ENCODE results near the gene REG1A. TPM values are rescaled to one million over a fixed set of nuclear protein-coding genes. Genes with fewer than 3 reads are reported as not detected.

REG1A gene
- total RNA-seq, 1 experiment from 2014 or later = not detected

GRCh38 chr2:79114797-79115494 lies 5.3 kb upstream of the REG1A start:
- no peak for DNase-seq
- H3K27me3 Mint-ChIP-seq (ENCODE audit: unreplicated experiment) = no peaks in the 10 kb centered on the region
- no peak overlapping the region for H3K27ac Mint-ChIP-seq (ENCODE audit: unreplicated experiment)
- CTCF ChIA-PET = interaction anchor here (0.9 kb wide), 1 partner anchor 12 kb away, joined by 3 read pairs; no protein-coding TSS in a partner anchor
- no peaks in the 10 kb centered on the region for H3K36me3 Mint-ChIP-seq (ENCODE audit: insufficient read depth, unreplicated experiment)
- no peaks in the 10 kb centered on the region for H3K4me1 Mint-ChIP-seq (ENCODE audit: low read depth, unreplicated experiment)
- intact Hi-C loops (cut with micrococcal nuclease; ENCODE audit: unreplicated experiment) = no loop called here
- no peak overlapping the region for H3K4me3 Mint-ChIP-seq (ENCODE audit: low read depth, unreplicated experiment)
- BruUV-seq (replicated peaks) = no TSS peak
- TF ChIP-seq, protein P1, sequence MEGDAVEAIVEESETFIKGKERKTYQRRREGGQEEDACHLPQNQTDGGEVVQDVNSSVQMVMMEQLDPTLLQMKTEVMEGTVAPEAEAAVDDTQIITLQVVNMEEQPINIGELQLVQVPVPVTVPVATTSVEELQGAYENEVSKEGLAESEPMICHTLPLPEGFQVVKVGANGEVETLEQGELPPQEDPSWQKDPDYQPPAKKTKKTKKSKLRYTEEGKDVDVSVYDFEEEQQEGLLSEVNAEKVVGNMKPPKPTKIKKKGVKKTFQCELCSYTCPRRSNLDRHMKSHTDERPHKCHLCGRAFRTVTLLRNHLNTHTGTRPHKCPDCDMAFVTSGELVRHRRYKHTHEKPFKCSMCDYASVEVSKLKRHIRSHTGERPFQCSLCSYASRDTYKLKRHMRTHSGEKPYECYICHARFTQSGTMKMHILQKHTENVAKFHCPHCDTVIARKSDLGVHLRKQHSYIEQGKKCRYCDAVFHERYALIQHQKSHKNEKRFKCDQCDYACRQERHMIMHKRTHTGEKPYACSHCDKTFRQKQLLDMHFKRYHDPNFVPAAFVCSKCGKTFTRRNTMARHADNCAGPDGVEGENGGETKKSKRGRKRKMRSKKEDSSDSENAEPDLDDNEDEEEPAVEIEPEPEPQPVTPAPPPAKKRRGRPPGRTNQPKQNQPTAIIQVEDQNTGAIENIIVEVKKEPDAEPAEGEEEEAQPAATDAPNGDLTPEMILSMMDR (IDR thresholded peaks at IDR 0.05; ENCODE audit: unreplicated experiment) = no peak
- H3K9me3 Mint-ChIP-seq (ENCODE audit: low read depth, unreplicated experiment) = peaks cover 13% of the 10 kb centered on the region

DNA sequence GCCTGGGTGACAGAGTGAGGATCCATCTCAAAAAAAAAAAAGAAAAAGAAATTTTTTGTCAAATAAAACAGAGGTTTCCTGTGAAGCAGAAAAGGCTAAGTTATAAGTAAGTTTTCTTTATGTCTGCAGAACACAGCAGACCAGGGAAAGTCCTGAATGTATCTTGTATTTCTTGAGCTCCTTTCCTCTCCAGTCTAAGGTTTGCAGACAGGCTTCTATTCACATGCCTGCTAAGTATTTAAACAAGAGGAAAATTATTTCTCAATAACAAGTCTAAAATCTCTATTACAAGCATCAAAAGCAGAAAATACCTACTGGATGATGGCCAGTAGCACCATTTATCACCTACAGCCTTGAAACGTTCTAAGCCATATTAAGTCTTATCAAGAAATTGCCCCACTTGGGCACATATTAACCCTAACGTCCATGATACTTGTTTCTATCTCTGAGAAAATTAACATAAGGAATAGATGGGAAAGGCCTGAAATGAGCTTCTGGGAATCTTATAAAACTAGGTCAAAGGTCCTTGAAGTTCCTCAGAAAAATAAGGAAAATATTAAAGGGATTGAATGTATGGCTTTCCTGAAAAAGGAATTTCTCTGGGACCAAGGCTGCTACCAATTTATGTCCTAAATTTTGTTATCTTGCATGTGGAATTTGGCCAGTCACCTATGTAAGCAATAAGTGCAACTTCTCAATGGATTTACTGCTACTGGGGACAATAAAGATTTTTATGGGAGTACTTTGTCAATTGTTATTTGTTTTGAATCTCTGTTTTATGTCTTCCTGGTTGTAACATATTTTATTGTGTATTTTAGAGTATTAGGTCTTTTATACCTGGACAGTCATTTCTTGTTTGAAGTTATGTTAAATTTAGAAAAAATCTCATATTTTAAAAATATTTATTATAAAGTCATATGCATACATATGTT lies 3.0 kb upstream of the REG1A start:
- CTCF ChIA-PET = no interaction called here
- H3K9me3 Mint-ChIP-seq (ENCODE audit: low read depth, unreplicated experiment) = peaks cover 16% of the 10 kb centered on the region
- no TSS peak for BruUV-seq (replicated peaks)
- no peaks in the 10 kb centered on the region for H3K36me3 Mint-ChIP-seq (ENCODE audit: insufficient read depth, unreplicated experiment)
- H3K4me1 Mint-ChIP-seq (ENCODE audit: low read depth, unreplicated experiment) = no peaks in the 10 kb centered on the region
- intact Hi-C loops (cut with micrococcal nuclease; ENCODE audit: unreplicated experiment) = no loop called here
- no peaks in the 10 kb centered on the region for H3K27me3 Mint-ChIP-seq (ENCODE audit: unreplicated experiment)
- TF ChIP-seq, protein P1 (IDR thresholded peaks at IDR 0.05; ENCODE audit: unreplicated experiment) = no peak
- no peak overlapping the region for H3K4me3 Mint-ChIP-seq (ENCODE audit: low read depth, unreplicated experiment)
- H3K27ac Mint-ChIP-seq (ENCODE audit: unreplicated experiment) = no peak overlapping the region
- DNase-seq = no peak

DNA sequence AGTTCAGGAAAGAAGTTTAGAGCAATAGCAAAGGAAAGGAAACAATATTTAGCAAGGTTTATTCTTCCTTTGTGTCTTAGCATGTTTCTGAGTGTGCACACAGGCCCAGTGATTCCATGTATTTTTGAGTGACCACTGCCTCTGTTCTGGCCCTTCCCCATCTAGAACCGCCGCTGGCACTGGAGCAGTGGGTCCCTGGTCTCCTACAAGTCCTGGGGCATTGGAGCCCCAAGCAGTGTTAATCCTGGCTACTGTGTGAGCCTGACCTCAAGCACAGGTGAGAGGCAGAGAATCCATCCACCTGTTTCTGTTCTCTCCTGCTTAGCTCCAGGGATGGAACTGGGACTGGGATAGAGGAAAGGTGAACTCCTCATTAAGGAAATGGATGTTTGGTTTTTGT lies 2.4 kb downstream of the REG1A start:
- intact Hi-C loops (cut with micrococcal nuclease; ENCODE audit: unreplicated experiment) = no loop called here
- no peak for DNase-seq
- TF ChIP-seq, protein P1 (IDR thresholded peaks at IDR 0.05; ENCODE audit: unreplicated experiment) = no peak
- no peaks in the 10 kb centered on the region for H3K4me1 Mint-ChIP-seq (ENCODE audit: low read depth, unreplicated experiment)
- H3K27me3 Mint-ChIP-seq (ENCODE audit: unreplicated experiment) = no peaks in the 10 kb centered on the region
- peaks cover 5% of the 10 kb centered on the region for H3K9me3 Mint-ChIP-seq (ENCODE audit: low read depth, unreplicated experiment)
- no TSS peak for BruUV-seq (replicated peaks)
- CTCF ChIA-PET = no interaction called here
- no peak overlapping the region for H3K27ac Mint-ChIP-seq (ENCODE audit: unreplicated experiment)
- H3K36me3 Mint-ChIP-seq (ENCODE audit: insufficient read depth, unreplicated experiment) = no peaks in the 10 kb centered on the region
- H3K4me3 Mint-ChIP-seq (ENCODE audit: low read depth, unreplicated experiment) = no peak overlapping the region

- TF ChIP-seq, protein P1 (IDR thresholded peaks at IDR 0.05; ENCODE audit: unreplicated experiment) = no peak
- CTCF ChIA-PET = no interaction called here
- intact Hi-C loops (cut with micrococcal nuclease; ENCODE audit: unreplicated experiment) = no loop called here
- Mint-ChIP-seq H3K27me3 (ENCODE audit: unreplicated experiment) (no peaks in the 10 kb centered on the region), H3K36me3 (ENCODE audit: insufficient read depth, unreplicated experiment) (no peaks in the 10 kb centered on the region), H3K4me1 (ENCODE audit: low read depth, unreplicated experiment) (no peaks in the 10 kb centered on the region), H3K4me3 (ENCODE audit: low read depth, unreplicated experiment) (no peak overlapping the region), H3K9me3 (ENCODE audit: low read depth, unreplicated experiment) (peaks cover 5% of the 10 kb centered on the region), H3K27ac (ENCODE audit: unreplicated experiment) (no peak overlapping the region)
- BruUV-seq (replicated peaks) = no TSS peak
- no peak for DNase-seq
These were observed 4.8 kb downstream of the REG1A start for GRCh38 chr2:79124907-79125720.
